HepG2 (cell line): ENCODE data around the gene ITPRIP. TPM values are rescaled to one million over a fixed set of nuclear protein-coding genes. Genes with fewer than 3 reads are reported as not detected.

Experiments used
- ATAC-seq: fragments of 200-7000 bp; cut with Tn5 transposase; 3 replicates; pipeline ENCODE4 v1.9.1; 2020; ENCODE audit warnings: mild to moderate bottlenecking, moderate library complexity
- BruUV-seq: library from RNA; stranded (reverse); fragments of 400-500 nt; replicated peaks from 2 replicates; lab custom pipeline; 2021; lab: Mats Ljungman, UMichigan
- CTCF ChIA-PET: fragments of 300-600 bp; formaldehyde crosslinking; extraction: SDS; loops from one replicate; lab custom pipeline; 2021; ENCODE audit warnings: low total read pairs, inconsistent platforms, low intra/inter-chr PET ratio; lab: Yijun Ruan, JAX
- POLR2A ChIA-PET: fragments of 350-600 bp; sonication (Branson Sonifier 250); formaldehyde crosslinking; loops from one replicate; lab custom pipeline; 2020; ENCODE audit warnings: antibody characterized with exemption, inconsistent platforms; lab: Yijun Ruan, JAX
- DNase-seq: peaks from one replicate; pipeline ENCODE4 v3.0.0-alpha.2; 2015; ENCODE audit warnings: low spot score
- FAIRE-seq: peaks from 3 replicates; lab custom pipeline; 2011; peaks lifted over from hg19 to GRCh38; lab: Jason Lieb, UNC
- H2AFZ ChIP-seq: one replicate; pipeline ENCODE4 v1.6.1; 2011; ENCODE audit warnings: low read length, inconsistent platforms
- H3K27ac ChIP-seq: fragments of 300-600 bp; 3 replicates; pipeline ENCODE4 v1.8.0; 2011; ENCODE audit warnings: mixed run types, mild to moderate bottlenecking, mixed read lengths, low read length, inconsistent platforms; ENCODE audit not compliant: insufficient read depth; ENCODE audit errors: extremely low read length
- H3K27me3 ChIP-seq, 2 experiments: fragments of 200-600 bp in 1 of 2; 2 replicates in 1 of 2; 3 replicates in 1 of 2; pipeline versions ENCODE4 v1.6.0 to v1.8.0; 2011; ENCODE audit warnings: low read length in 2 of 2, mild to moderate bottlenecking in 2 of 2, moderate library complexity in 2 of 2, inconsistent platforms in 1 of 2; ENCODE audit not compliant: insufficient read depth in 2 of 2, control insufficient read depth in 1 of 2
- H3K36me3 ChIP-seq, 2 experiments: fragments of 200-600 bp in 1 of 2; replicated peaks in 1 of 2; 2 replicates in 1 of 2; 3 replicates in 1 of 2; pipeline versions ENCODE4 v1.5.1 to v1.8.0; 2011; ENCODE audit warnings: low read length in 2 of 2, inconsistent platforms in 1 of 2; ENCODE audit not compliant: insufficient read depth in 2 of 2, control insufficient read depth in 1 of 2
- H3K4me1 ChIP-seq: 2 replicates; pipeline ENCODE4 v1.5.1; 2012; ENCODE audit warnings: low read length, inconsistent platforms; ENCODE audit not compliant: insufficient read depth
- H3K4me2 ChIP-seq: 2 replicates; pipeline ENCODE4 v1.6.0; 2011; ENCODE audit warnings: low read depth, low read length, inconsistent platforms
- H3K4me3 ChIP-seq, 3 experiments: fragments of 200-600 bp in 1 of 3; sonication (generic), shearing (Covaris generic) in 1 of 3; replicated peaks in 1 of 3; 2 replicates each; pipeline ENCODE4 v1.5.1; 2011 to 2016; ENCODE audit warnings: low read length in 3 of 3, inconsistent platforms in 2 of 3, low read depth in 2 of 3, mild to moderate bottlenecking in 2 of 3, control low read depth in 1 of 3, mixed read lengths in 1 of 3; ENCODE audit not compliant: insufficient read depth in 1 of 3
- H3K79me2 ChIP-seq: one replicate; pipeline ENCODE4 v1.6.1; 2011; ENCODE audit warnings: low read length, inconsistent platforms; ENCODE audit not compliant: insufficient read depth
- H3K9ac ChIP-seq: 2 replicates; pipeline ENCODE4 v1.6.0; 2011; ENCODE audit warnings: mild to moderate bottlenecking, low read depth, low read length, inconsistent platforms; ENCODE audit not compliant: insufficient read depth
- H3K9me3 ChIP-seq: 2 replicates; pipeline ENCODE4 v1.5.1; 2012; ENCODE audit warnings: mild to moderate bottlenecking, low read length
- H4K20me1 ChIP-seq: 2 replicates; pipeline ENCODE4 v1.6.0; 2011; ENCODE audit warnings: inconsistent platforms, mild to moderate bottlenecking, low read length, moderate library complexity; ENCODE audit not compliant: insufficient read depth
- EED ChIP-seq: sonication (generic); formaldehyde crosslinking; IDR thresholded peaks from 2 replicates; pipeline ENCODE4 v1.5.0; 2020; ENCODE audit warnings: mild to moderate bottlenecking, missing genetic modification reagents
- HES4 ChIP-seq: sonication (generic); formaldehyde crosslinking; IDR thresholded peaks from 2 replicates; pipeline ENCODE4 v1.9.0; 2021; ENCODE audit warnings: mild to moderate bottlenecking, missing genetic modification reagents, borderline replicate concordance
- IKZF5 ChIP-seq: IDR thresholded peaks from 2 replicates; pipeline ENCODE4 v1.6.1; 2018; ENCODE audit warnings: missing genetic modification reagents, mild to moderate bottlenecking, missing compliant biosample characterization
- KLF16 ChIP-seq, 2 experiments: sonication (generic) in 1 of 2; formaldehyde crosslinking in 1 of 2; IDR thresholded peaks; 2 replicates each; pipeline versions ENCODE4 v1.6.1 to v1.8.0; 2016 to 2023; ENCODE audit warnings: missing genetic modification reagents in 2 of 2, missing compliant biosample characterization in 1 of 2
- MAFG ChIP-seq: sonication (generic); formaldehyde crosslinking; IDR thresholded peaks from 2 replicates; pipeline ENCODE4 v1.5.1; 2020; ENCODE audit warnings: mild to moderate bottlenecking, missing genetic modification reagents
- MXI1 ChIP-seq: IDR thresholded peaks from 3 replicates; pipeline ENCODE4 v1.6.1; 2012; ENCODE audit warnings: low read depth, low read length, inconsistent platforms, borderline replicate concordance
- NFAT5 ChIP-seq: sonication (generic); formaldehyde crosslinking; IDR thresholded peaks from 2 replicates; pipeline ENCODE4 v1.4.0; 2020; ENCODE audit warnings: missing genetic modification reagents
- SNAPC5 ChIP-seq: sonication (generic); formaldehyde crosslinking; IDR thresholded peaks from 2 replicates; pipeline ENCODE4 v1.8.1; 2023; ENCODE audit warnings: mild to moderate bottlenecking, missing genetic modification reagents, borderline replicate concordance
- SOX6 ChIP-seq, 2 experiments: fragments of 450-650 bp in 1 of 2; sonication (generic) in 1 of 2; formaldehyde crosslinking in 1 of 2; IDR thresholded peaks; 2 replicates each; pipeline versions ENCODE4 v1.4.0 to v1.6.1; 2017 to 2020; ENCODE audit warnings: antibody characterized with exemption in 1 of 2, mild to moderate bottlenecking in 1 of 2, missing genetic modification reagents in 1 of 2
- STAT5B ChIP-seq: sonication (generic); formaldehyde crosslinking; IDR thresholded peaks from 2 replicates; pipeline ENCODE4 v1.4.0; 2020; ENCODE audit warnings: missing genetic modification reagents
- TFAP4 ChIP-seq: sonication (generic); IDR thresholded peaks from 2 replicates; pipeline ENCODE4 v1.6.1; 2016; ENCODE audit warnings: low read depth, borderline replicate concordance
- ZNF414 ChIP-seq: sonication (generic); formaldehyde crosslinking; IDR thresholded peaks from 2 replicates; pipeline ENCODE4 v1.5.0; 2020; ENCODE audit warnings: missing genetic modification reagents
- ZNF772 ChIP-seq: sonication (generic); formaldehyde crosslinking; IDR thresholded peaks from 2 replicates; pipeline ENCODE4 v1.5.0; 2020; ENCODE audit warnings: mild to moderate bottlenecking, missing genetic modification reagents
- WGBS: methylation state at CpG from one replicate; pipeline ENCODE4 v1.1.6; 2017; ENCODE audit warnings: low lambda C conversion rate; 5-methylcytosine and 5-hydroxymethylcytosine counted together
- in situ Hi-C: cut with HindIII; loops from 2 replicates; pipeline ENCODE4 v1.10.0; 2017; ENCODE audit warnings: low pct_unique_long_range_greater_than_20kb; ENCODE audit not compliant: extremely low pct_ligation_motif_present
- intact Hi-C: fragments of 100-400 bp; cut with micrococcal nuclease; formaldehyde crosslinking; loops from one replicate; pipeline ENCODE4 v1.10.0; 2022; ENCODE audit not compliant: unreplicated experiment
- polyA plus RNA-seq, 8 experiments: library from polyadenylated mRNA; depleted of rRNA in 3 of 8; stranded (reverse) in 7 of 8; unstranded in 1 of 8; fragments of >200 nt; fragmentation: Illumina TruSeq in 4 of 8; extraction: Trizol in 4 of 8; gene quantifications; 2 replicates each; pipeline versions ENCODE4 v1.2.1 to v1.2.3, GENCODE V29; 2011 to 2016; ENCODE audit warnings: low read depth in 4 of 8, missing spikeins in 1 of 8, mixed read lengths in 1 of 8; ENCODE audit not compliant: insufficient read depth in 1 of 8
- total RNA-seq, 5 experiments: library from RNA; depleted of rRNA; stranded (reverse); fragments of >200 nt; fragmentation: Illumina TruSeq; extraction: Trizol; gene quantifications; 2 replicates each; pipeline ENCODE4 v1.2.3, GENCODE V29; 2016; ENCODE audit warnings: low read depth in 1 of 5

ITPRIP gene
- total and polyA plus RNA-seq, 2 of the 13 experiments (the other 11 are each of a cell fraction or from before 2014, with no cell fraction given), result 1.00 to 2.8 TPM

- CTCF ChIA-PET, result no interaction called here
- Histone ChIP-seq H2AFZ (no peak overlapping the region), H3K4me3 (no peak overlapping the region), H3K9me3 (no peaks in the 10 kb centered on the region), H3K9ac (no peak overlapping the region), H3K4me2 (no peak overlapping the region), H3K4me1 (no peaks in the 10 kb centered on the region), H3K27ac (no peak overlapping the region), H3K79me2 (no peaks in the 10 kb centered on the region)
- FAIRE-seq (no peak), ATAC-seq (no peak)
- intact Hi-C loops (no loop called here), in situ Hi-C loops (no loop called here)
- BruUV-seq, result no TSS peak
- TF ChIP-seq ZNF414 (CRISPR knock-in tag) (no peak), ZNF772 (no peak), NFAT5 (CRISPR knock-in tag) (no peak), KLF16 (CRISPR knock-in tag; IDR thresholded peaks at IDR 0.05) (no peak), MAFG (CRISPR knock-in tag) (no peak), TFAP4 (no peak), IKZF5 (no peak), HES4 (CRISPR knock-in tag) (no peak), STAT5B (CRISPR knock-in tag) (no peak), EED (CRISPR knock-in tag) (no peak), SOX6 (IDR thresholded peaks at IDR 0.05) (no peak), SOX6 (CRISPR knock-in tag; IDR thresholded peaks at IDR 0.05) (no peak), MXI1 (no peak), SNAPC5 (no peak)
- TF ChIP-seq, all 625 proteins: peak for 0
- Histone ChIP-seq H4K20me1 (no peaks in the 10 kb centered on the region), H3K27me3 (no peaks in the 10 kb centered on the region; a peak in 1 of 5 replicates), H3K36me3 (peaks cover 8 to 10% of the 10 kb centered on the region in 2 experiments; a peak in 4 of 5 replicates)
- 73% methylated on average over 4 of the region's 5 CpGs for WGBS
- DNase-seq, result no peak
- POLR2A ChIA-PET, result no interaction called here
Observed at GRCh38 chr10:104311184-104311720, 27.0 kb downstream of the ITPRIP start.
